ENCODE results near the gene OR5B3.
A peak's percentile ranks its signal among the peaks of the same experiment; 100 is the strongest.
"Not testable (repeated sequence)": the region's sequence is repeated elsewhere in the genome, so short reads cannot be mapped to it uniquely, and the experiment has no call there.

OR5B3 gene

DNA sequence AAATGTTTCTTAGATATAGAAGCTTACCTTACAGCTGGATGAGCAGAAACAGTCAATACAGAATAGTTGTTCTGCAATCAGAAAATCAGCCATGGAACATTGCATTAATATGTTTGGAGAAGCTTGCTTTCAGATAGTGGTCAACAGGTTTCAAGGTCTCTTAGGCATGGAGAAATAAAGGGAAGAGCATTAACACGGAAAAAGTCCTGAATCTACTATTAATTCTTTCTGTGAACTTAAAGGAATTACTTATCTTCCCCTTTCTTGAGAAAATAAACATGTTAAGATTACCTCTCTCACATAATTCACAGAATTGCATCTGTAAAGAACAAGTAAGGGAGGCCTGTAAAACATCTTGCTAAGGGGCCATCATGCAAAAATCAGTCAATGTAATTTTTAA lies at the start of gene OR5B3:
Gene OR5B3 (minus strand): TSS at position 101 of the 400 bp plus-strand sequence. CDS start 3,465 bp downstream, outside the sequence.
- no peak for DNase-seq (ENCODE audit: low read depth)
- no peak within 1 kb of the TSS for H3K4me3 ChIP-seq (ENCODE audit: low read depth, low read length)

GRCh38 chr11:58451585-58451984 lies 44.9 kb upstream of the OR5B3 start:
- no peak for DNase-seq (ENCODE audit: low read depth)
- H3K4me3 ChIP-seq (ENCODE audit: low read depth, low read length), result no peak overlapping the region

GRCh38 chr11:58446294-58446693 lies 39.6 kb upstream of the OR5B3 start:
- no peak for DNase-seq (ENCODE audit: low read depth)
- H3K4me3 ChIP-seq (ENCODE audit: low read depth, low read length), result no peak overlapping the region

GRCh38 chr11:58444300-58444699 lies 37.6 kb upstream of the OR5B3 start:
- DNase-seq (ENCODE audit: low read depth), result no peak
- H3K4me3 ChIP-seq (ENCODE audit: low read depth, low read length), result no peak overlapping the region

GRCh38 chr11:58442136-58442535 lies 35.5 kb upstream of the OR5B3 start, which contains the start of gene OR5B12:
Gene OR5B12 (minus strand): TSS chr11:58442236. CDS start chr11:58440151, 2,085 bp downstream.
- DNase-seq (ENCODE audit: low read depth), result no peak
- H3K4me3 ChIP-seq (ENCODE audit: low read depth, low read length), result no peak within 1 kb of the TSS

DNA sequence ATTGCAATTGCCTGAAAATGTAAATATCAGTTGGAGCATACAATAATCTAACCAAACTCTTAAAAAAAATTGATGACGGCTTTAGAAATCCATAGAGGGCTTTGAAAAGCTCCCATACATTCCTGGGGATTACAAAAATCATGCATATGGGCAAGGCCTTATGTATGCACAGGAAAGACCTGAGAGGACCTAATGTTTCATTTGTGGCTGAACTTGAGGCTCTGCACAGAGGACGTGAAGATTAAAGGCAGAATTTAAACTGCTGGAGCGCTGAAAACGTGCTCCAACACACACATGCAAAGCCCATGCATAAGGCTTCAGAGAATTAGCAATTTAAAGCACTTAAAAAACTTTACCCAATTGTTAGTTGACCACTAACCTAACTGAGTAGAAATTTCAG lies 31.8 kb upstream of the OR5B3 start:
- H3K4me3 ChIP-seq (ENCODE audit: low read depth, low read length), result no peak overlapping the region
- no peak for DNase-seq (ENCODE audit: low read depth)

- DNase-seq (ENCODE audit: low read depth), result no peak
- no peak overlapping the region for H3K4me3 ChIP-seq (ENCODE audit: low read depth, low read length)
Observed at GRCh38 chr11:58434217-58434616, 27.5 kb upstream of the OR5B3 start.

- H3K4me3 ChIP-seq (ENCODE audit: low read depth, low read length), result no peak overlapping the region
- DNase-seq (ENCODE audit: low read depth), result no peak
Observed at GRCh38 chr11:58433638-58434203, 27.0 kb upstream of the OR5B3 start.

- no peak overlapping the region for H3K4me3 ChIP-seq (ENCODE audit: low read depth, low read length)
Observed at GRCh38 chr11:58429273-58429672, 22.6 kb upstream of the OR5B3 start.

DNA sequence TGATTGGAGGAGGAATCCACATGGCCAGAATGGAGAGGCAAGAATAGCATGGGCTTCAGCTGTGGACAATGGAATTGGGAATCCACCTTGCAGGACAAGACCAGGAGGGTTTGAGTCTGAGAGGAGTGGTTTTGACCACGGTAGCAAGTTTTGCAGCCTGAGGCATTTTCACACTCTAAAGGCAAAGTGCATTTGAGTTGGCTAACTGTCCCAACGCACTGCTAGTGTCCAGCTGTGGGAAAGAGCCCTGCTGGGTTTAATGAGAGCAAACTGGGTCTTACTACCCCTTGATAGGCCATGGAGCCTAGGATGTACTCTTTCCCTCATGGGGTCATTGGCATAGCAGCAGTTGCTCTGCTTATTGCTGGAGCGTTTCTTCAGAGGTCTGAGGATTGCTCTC lies 21.3 kb upstream of the OR5B3 start, which contains the start of gene OR5B2:
Gene OR5B2 (minus strand): TSS at position 101 of the 400 bp plus-strand sequence. CDS start 4,860 bp downstream, outside the sequence.
- H3K4me3 ChIP-seq (ENCODE audit: low read depth, low read length), result no peak within 1 kb of the TSS
- no peak for DNase-seq (ENCODE audit: low read depth)

More at GRCh38 chr11:58429273-58429672, 22.6 kb upstream of the OR5B3 start:
- no peak for DNase-seq (ENCODE audit: low read depth)

GRCh38 chr11:58399622-58400021 lies 7.1 kb downstream of the OR5B3 start:
- DNase-seq (ENCODE audit: low read depth); H3K4me3 ChIP-seq (ENCODE audit: low read depth, low read length): not testable (repeated sequence)

- no peak for DNase-seq (ENCODE audit: low read depth)
- H3K4me3 ChIP-seq (ENCODE audit: low read depth, low read length), result no peak overlapping the region
Observed at GRCh38 chr11:58395581-58395980, 11.1 kb downstream of the OR5B3 start.

- DNase-seq (ENCODE audit: low read depth), result peak; percentile 34
- H3K4me3 ChIP-seq (ENCODE audit: low read depth, low read length), result no peak overlapping the region
Observed at GRCh38 chr11:58394195-58394594, 12.5 kb downstream of the OR5B3 start.

DNA sequence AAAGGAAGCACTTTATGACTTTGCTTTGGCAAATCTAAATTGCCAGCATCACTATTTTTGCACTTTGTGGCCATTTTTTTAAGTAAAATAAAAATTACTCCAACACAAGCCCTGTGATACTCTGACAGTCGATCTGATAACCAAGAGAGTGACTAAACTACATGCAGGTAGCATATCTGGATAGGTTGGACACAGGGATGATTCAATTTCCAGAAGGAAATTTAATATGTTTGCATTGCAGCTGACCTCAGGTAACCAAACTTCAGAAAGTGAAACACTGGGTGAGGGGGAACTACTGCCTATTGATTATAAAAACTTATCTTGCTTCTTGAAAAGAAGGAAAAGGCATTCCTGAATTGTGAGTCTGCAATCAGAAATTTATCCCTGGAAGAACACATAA lies 13.9 kb downstream of the OR5B3 start:
- no peak overlapping the region for H3K4me3 ChIP-seq (ENCODE audit: low read depth, low read length)
- DNase-seq (ENCODE audit: low read depth), result no peak

DNA sequence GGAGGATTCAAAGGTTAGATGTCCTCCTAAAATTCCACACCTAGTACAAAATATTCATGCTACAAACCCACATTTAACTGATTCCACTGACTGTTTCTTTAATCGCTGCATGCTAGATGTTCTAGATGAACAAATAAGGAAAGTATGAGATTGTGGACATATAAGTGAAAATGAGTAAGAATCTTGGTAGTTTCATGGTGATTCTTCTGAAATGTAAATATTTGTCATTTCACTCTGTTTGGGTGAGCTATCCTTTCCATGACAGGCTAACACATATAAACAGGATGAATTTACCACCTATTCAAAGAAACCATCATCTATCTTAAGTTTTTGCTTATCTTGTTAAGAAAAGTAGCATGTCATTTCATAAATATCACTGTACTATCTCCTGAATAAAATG lies 14.8 kb downstream of the OR5B3 start:
- DNase-seq (ENCODE audit: low read depth), result no peak
- no peak overlapping the region for H3K4me3 ChIP-seq (ENCODE audit: low read depth, low read length)

DNA sequence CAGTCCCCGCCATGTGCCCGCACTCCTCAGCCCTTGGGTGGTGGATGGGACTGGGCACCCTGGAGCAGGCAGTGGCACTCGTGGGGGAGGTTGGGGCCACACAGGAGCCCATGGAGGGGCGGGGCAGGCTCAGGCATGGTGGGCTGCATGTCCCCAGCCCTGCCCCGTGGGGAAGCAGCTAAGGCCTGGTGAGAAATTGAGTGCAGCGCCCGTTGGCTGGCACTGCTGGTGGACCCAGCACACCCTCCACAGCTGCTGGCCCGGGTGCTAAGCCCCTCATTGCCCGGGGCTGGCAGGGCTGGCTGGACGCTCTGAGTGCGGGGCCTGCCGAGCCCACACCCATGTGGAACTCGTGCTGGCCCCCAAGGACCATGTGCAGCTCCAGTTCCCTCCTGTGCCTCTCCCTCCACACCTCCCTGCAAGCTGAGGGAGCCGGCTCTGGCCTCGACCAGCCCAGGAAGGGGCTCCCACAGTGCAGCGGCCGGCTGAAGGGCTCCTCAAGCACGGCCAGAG lies 16.1 kb downstream of the OR5B3 start:
- no peak for DNase-seq (ENCODE audit: low read depth)
- no peak overlapping the region for H3K4me3 ChIP-seq (ENCODE audit: low read depth, low read length)

- no peak for DNase-seq (ENCODE audit: low read depth)
- H3K4me3 ChIP-seq (ENCODE audit: low read depth, low read length), result no peak within 1 kb of the TSS
Observed at GRCh38 chr11:58358969-58359368, 47.7 kb downstream of the OR5B3 start, which contains the start of gene OR5B17. Gene OR5B17 (minus strand): TSS chr11:58359069. CDS start chr11:58359069, 0 bp downstream.

- no peak for DNase-seq (ENCODE audit: low read depth)
- no peak overlapping the region for H3K4me3 ChIP-seq (ENCODE audit: low read depth, low read length)
Observed at GRCh38 chr11:58354727-58355126, 51.9 kb downstream of the OR5B3 start.
